ENCODE results near the gene ABTB2. TPM values are rescaled to one million over a fixed set of nuclear protein-coding genes. Genes with fewer than 3 reads are reported as not detected.

ABTB2 gene
- total and polyA plus RNA-seq, 2 experiments from 2014 or later = 2.6 to 12.1 TPM

DNA sequence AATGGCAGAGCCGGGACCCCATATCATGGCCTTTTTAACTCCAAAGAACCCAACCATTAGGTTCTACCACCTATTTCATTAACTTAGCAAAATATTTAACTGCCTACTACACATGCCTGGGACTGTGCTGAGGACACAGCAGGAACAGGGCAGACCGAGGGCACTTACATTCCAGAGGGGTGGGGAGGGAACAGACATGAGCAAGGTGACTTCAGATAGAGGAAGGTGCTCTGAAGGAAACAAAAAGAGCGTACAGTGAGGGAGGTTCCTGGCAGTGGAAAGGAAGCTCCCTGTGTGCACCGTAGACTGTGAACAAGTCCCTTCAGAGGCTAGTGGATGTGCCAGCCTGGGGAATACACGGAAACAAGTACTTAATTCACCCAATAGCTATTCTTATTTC, 169.6 kb downstream of the ABTB2 start:
- Histone ChIP-seq H3K79me2 (replicated peaks; ENCODE audit: insufficient read depth) (no peaks in the 10 kb centered on the region), H3K9me2 (ENCODE audit: insufficient read depth) (no peaks in the 10 kb centered on the region), H3K36me3 (ENCODE audit: insufficient read depth) (no peaks in the 10 kb centered on the region), H3K4me2 (peak overlapping the region; percentile 52), H3K27ac (ENCODE audit: low read depth) (peak overlapping the region; percentile 27; the same call in 1 of the 2 replicates), H2AFZ (no peak overlapping the region), H3K4me3 (no peak overlapping the region), H4K20me1 (replicated peaks; ENCODE audit: insufficient read depth) (no peaks in the 10 kb centered on the region), H3F3A (replicated peaks; ENCODE audit: low read depth) (peaks cover 9% of the 10 kb centered on the region), H3K27me3 (ENCODE audit: insufficient read depth) (no peaks in the 10 kb centered on the region), H3K4me1 (ENCODE audit: insufficient read depth) (peaks cover 43% of the 10 kb centered on the region)
- TF ChIP-seq STAT1 (IDR thresholded peaks at IDR 0.05; ENCODE audit: unreplicated experiment) (no peak), ZNF331 (CRISPR knock-in tag; IDR thresholded peaks at IDR 0.05; ENCODE audit: low read depth) (no peak), NANOG (IDR thresholded peaks at IDR 0.05; ENCODE audit: borderline replicate concordance) (no peak), EZH2 (IDR thresholded peaks at IDR 0.05; ENCODE audit: low read depth, unreplicated experiment) (no peak), EZH2phosphoT487 (IDR thresholded peaks at IDR 0.05; ENCODE audit: unreplicated experiment) (no peak), CREB1 (CRISPR knock-in tag; IDR thresholded peaks at IDR 0.05; ENCODE audit: low read depth) (no peak), ZNF114 (CRISPR knock-in tag; IDR thresholded peaks at IDR 0.05) (no peak), POLR2AphosphoS5 (IDR thresholded peaks at IDR 0.05; ENCODE audit: low read depth) (no peak), JUNB (IDR thresholded peaks at IDR 0.05; ENCODE audit: unreplicated experiment) (no peak)
- TF ChIP-seq, protein P1, sequence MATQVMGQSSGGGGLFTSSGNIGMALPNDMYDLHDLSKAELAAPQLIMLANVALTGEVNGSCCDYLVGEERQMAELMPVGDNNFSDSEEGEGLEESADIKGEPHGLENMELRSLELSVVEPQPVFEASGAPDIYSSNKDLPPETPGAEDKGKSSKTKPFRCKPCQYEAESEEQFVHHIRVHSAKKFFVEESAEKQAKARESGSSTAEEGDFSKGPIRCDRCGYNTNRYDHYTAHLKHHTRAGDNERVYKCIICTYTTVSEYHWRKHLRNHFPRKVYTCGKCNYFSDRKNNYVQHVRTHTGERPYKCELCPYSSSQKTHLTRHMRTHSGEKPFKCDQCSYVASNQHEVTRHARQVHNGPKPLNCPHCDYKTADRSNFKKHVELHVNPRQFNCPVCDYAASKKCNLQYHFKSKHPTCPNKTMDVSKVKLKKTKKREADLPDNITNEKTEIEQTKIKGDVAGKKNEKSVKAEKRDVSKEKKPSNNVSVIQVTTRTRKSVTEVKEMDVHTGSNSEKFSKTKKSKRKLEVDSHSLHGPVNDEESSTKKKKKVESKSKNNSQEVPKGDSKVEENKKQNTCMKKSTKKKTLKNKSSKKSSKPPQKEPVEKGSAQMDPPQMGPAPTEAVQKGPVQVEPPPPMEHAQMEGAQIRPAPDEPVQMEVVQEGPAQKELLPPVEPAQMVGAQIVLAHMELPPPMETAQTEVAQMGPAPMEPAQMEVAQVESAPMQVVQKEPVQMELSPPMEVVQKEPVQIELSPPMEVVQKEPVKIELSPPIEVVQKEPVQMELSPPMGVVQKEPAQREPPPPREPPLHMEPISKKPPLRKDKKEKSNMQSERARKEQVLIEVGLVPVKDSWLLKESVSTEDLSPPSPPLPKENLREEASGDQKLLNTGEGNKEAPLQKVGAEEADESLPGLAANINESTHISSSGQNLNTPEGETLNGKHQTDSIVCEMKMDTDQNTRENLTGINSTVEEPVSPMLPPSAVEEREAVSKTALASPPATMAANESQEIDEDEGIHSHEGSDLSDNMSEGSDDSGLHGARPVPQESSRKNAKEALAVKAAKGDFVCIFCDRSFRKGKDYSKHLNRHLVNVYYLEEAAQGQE (IDR thresholded peaks at IDR 0.05; ENCODE audit: unreplicated experiment) = no peak
- TF ChIP-seq, protein P2, sequence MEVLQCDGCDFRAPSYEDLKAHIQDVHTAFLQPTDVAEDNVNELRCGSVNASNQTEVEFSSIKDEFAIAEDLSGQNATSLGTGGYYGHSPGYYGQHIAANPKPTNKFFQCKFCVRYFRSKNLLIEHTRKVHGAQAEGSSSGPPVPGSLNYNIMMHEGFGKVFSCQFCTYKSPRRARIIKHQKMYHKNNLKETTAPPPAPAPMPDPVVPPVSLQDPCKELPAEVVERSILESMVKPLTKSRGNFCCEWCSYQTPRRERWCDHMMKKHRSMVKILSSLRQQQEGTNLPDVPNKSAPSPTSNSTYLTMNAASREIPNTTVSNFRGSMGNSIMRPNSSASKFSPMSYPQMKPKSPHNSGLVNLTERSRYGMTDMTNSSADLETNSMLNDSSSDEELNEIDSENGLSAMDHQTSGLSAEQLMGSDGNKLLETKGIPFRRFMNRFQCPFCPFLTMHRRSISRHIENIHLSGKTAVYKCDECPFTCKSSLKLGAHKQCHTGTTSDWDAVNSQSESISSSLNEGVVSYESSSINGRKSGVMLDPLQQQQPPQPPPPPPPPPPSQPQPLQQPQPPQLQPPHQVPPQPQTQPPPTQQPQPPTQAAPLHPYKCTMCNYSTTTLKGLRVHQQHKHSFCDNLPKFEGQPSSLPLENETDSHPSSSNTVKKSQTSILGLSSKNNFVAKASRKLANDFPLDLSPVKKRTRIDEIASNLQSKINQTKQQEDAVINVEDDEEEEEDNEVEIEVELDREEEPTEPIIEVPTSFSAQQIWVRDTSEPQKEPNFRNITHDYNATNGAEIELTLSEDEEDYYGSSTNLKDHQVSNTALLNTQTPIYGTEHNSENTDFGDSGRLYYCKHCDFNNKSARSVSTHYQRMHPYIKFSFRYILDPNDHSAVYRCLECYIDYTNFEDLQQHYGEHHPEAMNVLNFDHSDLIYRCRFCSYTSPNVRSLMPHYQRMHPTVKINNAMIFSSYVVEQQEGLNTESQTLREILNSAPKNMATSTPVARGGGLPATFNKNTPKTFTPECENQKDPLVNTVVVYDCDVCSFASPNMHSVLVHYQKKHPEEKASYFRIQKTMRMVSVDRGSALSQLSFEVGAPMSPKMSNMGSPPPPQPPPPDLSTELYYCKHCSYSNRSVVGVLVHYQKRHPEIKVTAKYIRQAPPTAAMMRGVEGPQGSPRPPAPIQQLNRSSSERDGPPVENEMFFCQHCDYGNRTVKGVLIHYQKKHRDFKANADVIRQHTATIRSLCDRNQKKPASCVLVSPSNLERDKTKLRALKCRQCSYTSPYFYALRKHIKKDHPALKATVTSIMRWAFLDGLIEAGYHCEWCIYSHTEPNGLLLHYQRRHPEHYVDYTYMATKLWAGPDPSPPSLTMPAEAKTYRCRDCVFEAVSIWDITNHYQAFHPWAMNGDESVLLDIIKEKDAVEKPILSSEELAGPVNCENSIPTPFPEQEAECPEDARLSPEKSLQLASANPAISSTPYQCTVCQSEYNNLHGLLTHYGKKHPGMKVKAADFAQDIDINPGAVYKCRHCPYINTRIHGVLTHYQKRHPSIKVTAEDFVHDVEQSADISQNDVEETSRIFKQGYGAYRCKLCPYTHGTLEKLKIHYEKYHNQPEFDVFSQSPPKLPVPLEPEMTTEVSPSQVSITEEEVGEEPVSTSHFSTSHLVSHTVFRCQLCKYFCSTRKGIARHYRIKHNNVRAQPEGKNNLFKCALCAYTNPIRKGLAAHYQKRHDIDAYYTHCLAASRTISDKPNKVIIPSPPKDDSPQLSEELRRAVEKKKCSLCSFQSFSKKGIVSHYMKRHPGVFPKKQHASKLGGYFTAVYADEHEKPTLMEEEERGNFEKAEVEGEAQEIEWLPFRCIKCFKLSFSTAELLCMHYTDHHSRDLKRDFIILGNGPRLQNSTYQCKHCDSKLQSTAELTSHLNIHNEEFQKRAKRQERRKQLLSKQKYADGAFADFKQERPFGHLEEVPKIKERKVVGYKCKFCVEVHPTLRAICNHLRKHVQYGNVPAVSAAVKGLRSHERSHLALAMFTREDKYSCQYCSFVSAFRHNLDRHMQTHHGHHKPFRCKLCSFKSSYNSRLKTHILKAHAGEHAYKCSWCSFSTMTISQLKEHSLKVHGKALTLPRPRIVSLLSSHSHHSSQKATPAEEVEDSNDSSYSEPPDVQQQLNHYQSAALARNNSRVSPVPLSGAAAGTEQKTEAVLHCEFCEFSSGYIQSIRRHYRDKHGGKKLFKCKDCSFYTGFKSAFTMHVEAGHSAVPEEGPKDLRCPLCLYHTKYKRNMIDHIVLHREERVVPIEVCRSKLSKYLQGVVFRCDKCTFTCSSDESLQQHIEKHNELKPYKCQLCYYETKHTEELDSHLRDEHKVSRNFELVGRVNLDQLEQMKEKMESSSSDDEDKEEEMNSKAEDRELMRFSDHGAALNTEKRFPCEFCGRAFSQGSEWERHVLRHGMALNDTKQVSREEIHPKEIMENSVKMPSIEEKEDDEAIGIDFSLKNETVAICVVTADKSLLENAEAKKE (CRISPR knock-in tag; IDR thresholded peaks at IDR 0.05) = no peak
- TF ChIP-seq, protein P3, sequence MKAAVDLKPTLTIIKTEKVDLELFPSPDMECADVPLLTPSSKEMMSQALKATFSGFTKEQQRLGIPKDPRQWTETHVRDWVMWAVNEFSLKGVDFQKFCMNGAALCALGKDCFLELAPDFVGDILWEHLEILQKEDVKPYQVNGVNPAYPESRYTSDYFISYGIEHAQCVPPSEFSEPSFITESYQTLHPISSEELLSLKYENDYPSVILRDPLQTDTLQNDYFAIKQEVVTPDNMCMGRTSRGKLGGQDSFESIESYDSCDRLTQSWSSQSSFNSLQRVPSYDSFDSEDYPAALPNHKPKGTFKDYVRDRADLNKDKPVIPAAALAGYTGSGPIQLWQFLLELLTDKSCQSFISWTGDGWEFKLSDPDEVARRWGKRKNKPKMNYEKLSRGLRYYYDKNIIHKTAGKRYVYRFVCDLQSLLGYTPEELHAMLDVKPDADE (IDR thresholded peaks at IDR 0.05) = no peak
- TF ChIP-seq, protein P4, sequence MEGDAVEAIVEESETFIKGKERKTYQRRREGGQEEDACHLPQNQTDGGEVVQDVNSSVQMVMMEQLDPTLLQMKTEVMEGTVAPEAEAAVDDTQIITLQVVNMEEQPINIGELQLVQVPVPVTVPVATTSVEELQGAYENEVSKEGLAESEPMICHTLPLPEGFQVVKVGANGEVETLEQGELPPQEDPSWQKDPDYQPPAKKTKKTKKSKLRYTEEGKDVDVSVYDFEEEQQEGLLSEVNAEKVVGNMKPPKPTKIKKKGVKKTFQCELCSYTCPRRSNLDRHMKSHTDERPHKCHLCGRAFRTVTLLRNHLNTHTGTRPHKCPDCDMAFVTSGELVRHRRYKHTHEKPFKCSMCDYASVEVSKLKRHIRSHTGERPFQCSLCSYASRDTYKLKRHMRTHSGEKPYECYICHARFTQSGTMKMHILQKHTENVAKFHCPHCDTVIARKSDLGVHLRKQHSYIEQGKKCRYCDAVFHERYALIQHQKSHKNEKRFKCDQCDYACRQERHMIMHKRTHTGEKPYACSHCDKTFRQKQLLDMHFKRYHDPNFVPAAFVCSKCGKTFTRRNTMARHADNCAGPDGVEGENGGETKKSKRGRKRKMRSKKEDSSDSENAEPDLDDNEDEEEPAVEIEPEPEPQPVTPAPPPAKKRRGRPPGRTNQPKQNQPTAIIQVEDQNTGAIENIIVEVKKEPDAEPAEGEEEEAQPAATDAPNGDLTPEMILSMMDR (conservative IDR thresholded peaks at IDR 0.05; ENCODE audit: low read depth in 2 of 2) = no peak
- Mint-ChIP-seq H3K27me3 (ENCODE audit: insufficient read depth, low read depth, poor library complexity) (peaks cover 12% of the 10 kb centered on the region), H3K4me3 (peak overlapping the region; percentile 54; the same call in 1 of the 3 replicates), H3K36me3 (ENCODE audit: low read depth) (no peaks in the 10 kb centered on the region), H3K4me1 (peaks cover 65% of the 10 kb centered on the region), H3K27ac (peak overlapping the region; percentile 89), H3K9me3 (no peaks in the 10 kb centered on the region)
- DNase-seq (ENCODE audit: low spot score) (peak; percentile 62), ATAC-seq (peak; percentile 55)

Measured in GM23338 (cell line).